GM10847 (cell line): Measurements from ENCODE around the gene BRSK1.

Experiments
- POLR2A ChIP-seq: IDR thresholded peaks from 2 replicates; pipeline ENCODE4 v1.6.1; 2011; ENCODE audit not compliant: insufficient read length; ENCODE audit errors: extremely low read depth

Gene BRSK1

DNA sequence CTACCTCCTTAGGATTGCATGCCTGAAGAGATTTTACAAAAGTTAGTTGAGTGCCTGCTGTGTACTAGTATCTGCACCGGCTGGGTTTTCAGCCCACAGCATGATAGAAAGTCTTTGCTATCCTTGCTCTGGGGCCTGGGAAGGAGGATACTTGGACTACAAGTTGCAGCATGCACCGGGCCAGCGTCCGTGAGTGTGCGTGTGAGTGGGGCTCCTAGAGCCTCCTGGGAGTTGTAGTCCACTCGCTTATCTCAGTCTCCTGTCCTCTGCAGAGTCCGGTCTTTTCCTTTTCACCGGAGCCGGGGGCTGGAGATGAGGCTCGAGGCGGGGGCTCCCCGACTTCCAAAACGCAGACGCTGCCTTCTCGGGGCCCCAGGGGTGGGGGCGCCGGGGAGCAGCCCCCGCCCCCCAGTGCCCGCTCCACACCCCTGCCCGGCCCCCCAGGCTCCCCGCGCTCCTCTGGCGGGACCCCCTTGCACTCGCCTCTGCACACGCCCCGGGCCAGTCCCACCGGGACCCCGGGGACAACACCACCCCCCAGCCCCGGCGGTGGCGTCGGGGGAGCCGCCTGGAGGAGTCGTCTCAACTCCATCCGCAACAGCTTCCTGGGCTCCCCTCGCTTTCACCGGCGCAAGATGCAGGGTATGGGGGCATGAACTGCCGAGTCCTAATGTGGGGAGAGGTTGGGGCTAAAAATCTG, 20.6 kb downstream of the BRSK1 start:
- no peak for TF ChIP-seq POLR2A

DNA sequence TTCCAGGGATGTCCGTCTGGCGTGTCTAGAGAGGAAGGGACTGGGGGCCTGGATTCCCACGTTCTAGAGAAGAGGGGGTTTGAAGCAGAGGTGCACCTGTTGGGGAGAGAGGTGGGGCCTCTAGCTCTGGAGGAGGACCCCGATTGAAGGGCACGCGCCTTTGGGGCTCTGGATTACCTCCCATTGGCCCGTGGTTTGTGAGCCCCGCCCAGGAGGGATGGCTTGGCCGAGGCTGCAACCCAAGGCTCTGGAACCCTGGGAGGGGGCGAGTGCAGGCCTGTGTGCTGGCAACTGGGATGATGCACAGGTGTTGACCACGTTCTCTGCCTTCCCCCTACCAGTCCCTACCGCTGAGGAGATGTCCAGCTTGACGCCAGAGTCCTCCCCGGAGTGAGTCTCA, 21.2 kb downstream of the BRSK1 start:
- no peak for TF ChIP-seq POLR2A

DNA sequence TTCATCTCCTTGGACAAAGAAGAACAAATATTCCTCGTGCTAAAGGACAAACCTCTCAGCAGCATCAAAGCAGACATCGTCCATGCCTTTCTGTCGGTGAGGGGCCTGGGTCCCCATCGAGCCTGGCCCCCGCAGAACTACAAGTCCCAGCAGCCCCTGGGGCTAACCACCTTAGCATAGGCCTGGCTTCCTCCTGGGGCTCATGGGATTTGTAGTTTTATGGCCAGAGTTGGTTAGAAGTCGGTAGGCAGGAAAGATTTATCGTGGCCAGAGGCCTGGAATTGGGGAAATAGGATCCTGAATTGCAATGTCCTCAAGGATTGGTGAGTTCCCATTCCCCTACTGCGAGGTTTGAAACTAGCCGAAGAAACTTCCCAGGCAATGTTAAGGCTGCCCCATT, 21.7 kb downstream of the BRSK1 start:
- no peak for TF ChIP-seq POLR2A

DNA sequence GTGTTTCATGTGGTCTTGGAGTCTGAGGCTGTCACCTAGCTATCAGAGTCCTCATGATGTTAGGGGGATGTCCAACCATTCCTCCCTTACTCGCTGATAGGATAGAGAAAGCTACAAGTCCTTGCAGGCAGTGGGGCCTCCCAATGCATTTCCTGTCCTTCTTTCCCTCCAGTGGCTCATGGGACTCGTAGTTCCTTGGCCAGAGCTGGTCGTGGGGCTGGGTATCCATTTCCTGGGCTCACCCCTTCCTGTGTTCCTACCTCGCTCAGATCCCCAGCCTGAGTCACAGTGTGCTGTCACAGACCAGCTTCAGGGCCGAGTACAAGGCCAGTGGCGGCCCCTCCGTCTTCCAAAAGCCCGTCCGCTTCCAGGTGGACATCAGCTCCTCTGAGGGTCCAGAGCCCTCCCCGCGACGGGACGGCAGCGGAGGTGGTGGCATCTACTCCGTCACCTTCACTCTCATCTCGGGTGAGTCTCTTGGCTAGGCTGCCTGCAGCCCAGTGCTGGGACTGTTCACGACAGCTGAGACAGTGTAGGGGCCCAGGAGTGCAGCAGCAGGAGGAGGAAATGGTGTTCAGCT, 22.3 kb downstream of the BRSK1 start:
- TF ChIP-seq POLR2A: no peak

DNA sequence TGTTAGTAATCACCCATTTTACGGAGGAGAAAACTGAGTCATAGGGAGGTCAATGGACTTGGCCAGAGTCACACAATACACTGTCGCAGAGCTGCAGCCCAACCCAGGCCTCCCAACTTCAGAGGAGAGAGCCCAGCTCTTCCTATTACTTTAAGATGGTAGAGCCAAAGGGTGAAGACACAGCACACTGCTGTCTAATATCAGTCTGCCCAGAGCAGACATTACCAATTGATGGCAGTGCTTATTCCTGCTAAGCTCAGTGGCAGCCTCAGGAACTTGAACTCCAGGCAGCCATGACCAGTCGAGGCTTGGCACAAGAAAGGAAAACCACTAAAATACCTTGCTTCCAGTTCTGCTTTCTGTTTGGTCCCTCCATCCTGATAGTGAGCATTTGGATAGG, 22.9 kb downstream of the BRSK1 start:
- no peak for TF ChIP-seq POLR2A

DNA sequence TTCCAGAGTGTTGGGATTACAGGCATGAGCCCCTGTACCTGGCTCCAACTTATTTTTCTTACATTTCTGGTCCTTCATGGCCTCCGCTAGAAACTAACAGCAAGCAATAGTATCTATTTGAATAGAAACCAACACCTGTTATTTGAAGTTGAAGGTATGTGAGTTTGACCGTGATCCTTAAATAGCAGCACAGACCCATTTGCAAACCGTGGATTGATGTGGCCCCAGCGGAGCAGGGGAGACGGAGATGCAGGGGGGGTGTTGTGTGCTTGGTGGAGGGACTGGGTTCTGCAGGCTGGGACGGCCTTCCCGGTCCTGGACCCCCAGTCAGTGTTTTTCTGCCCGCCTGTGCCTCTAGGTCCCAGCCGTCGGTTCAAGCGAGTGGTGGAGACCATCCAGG, 24.5 kb downstream of the BRSK1 start:
- no peak for TF ChIP-seq POLR2A

DNA sequence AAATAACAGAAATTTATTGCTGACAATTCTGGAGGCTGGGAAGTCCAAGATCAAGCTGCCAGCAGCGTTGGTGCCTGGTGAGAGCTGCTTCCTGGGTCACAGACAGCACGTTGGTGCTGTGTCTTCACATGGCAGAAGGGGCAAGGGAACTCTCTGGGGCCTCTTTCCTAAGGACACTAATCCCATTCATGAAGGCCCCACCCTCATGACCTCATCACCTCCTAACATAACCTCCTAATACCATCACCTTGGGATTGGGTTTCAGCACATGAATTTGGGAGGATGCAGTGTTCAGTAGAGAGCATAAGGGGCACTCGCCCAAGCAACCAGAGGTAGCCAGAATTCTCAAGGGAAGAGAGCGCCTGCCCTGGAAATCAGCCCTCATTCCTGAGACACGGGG, 25.7 kb downstream of the BRSK1 start:
- no peak for TF ChIP-seq POLR2A

DNA sequence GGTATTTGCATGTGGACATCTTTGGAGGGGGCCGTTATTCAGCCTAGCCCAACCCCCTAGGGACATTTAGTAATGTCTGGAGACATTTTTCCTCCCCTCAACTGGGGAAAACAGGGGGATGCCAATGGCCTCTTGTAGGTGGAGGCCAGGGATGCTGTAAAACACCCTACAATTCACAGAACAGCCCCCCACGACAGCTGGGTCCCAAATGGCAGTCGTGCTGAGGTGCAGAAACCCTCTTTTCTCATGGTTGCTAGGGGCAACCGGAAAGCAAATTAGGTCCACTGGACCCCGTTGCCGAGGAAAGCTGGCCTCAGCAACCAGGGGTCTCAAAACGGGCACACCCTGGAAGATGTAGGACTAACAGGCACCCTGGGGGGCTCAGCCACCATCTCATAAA, 26.7 kb downstream of the BRSK1 start:
- TF ChIP-seq POLR2A: no peak

DNA sequence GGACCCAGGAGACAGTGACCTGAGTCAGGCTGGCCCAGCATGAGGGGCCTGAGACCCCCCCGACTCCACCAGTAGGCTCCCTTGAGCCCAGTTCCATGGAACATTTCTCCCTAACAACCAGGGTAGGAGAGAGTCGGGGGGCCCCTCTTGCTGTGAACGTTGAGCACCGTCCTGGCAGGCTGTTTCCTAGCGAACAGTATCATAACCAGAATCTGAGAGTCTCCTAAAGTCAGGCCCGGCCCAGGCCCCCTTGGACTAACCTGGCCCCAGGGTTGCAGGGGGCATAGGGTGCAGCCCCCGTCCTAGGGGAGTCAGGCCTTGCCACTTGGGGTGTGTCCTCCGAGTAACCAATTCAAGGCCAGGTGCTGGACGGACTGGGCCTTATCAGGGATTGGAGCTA, 27.6 kb downstream of the BRSK1 start:
- TF ChIP-seq POLR2A: no peak

DNA sequence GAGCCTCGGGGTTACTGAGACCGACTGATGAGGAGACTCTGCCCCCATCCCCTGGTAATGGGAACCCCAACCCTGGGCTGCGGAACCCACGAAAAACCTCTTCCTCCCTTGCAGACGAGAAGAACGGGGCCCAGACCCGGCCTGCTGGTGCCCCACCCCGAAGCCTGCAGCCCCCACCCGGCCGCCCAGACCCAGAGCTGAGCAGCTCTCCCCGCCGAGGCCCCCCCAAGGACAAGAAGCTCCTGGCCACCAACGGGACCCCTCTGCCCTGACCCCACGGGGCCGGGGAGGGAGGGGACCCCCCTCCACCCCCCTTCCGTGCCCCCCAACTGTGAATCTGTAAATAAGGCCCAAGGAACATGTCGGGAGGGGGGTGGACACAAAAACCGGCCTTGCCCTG, 28.0 kb downstream of the BRSK1 start:
- TF ChIP-seq POLR2A: no peak

DNA sequence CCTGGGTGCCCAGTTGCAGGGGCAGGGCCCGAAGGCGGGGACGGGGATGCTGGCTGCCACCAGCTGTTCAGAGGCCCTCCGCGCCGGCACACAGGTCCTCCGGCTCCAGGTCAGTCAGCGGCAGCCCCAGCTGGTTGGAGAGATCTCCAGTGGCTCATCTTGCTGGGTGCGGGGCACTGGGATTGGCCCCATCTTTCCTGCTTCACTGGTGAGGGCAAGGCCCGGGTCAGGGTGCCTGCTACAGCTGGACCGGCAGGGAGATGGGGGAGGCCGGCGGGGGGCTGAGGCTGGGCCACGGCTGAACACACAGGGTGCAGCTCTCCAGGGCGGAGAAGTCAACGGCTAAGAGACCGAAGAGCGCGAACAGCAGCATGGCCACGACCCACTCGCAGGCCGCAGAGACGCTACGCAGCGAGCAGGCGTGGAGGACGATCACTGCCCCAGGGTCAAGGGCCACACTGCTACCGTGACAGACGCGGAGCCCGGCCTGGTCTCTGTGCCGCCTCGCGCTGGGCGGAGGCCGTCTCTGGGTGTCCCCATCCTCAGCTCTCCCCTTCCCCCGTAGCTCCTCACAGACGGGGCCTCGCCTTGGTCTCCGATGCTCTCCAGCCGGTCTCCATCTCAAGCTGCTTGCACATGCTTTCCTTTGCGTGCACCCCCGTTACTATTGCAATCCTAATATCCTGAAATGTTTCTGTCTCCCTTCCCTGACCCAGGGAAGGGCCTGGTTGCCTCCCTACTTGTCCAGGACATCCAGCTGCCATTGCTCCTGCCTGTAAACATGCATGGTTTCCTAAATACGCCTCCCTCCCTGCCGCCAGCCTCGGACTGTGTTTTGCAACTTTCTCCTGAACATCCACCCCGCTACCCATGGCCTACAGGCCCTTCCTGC, 29.1 kb downstream of the BRSK1 start:
- no peak for TF ChIP-seq POLR2A

DNA sequence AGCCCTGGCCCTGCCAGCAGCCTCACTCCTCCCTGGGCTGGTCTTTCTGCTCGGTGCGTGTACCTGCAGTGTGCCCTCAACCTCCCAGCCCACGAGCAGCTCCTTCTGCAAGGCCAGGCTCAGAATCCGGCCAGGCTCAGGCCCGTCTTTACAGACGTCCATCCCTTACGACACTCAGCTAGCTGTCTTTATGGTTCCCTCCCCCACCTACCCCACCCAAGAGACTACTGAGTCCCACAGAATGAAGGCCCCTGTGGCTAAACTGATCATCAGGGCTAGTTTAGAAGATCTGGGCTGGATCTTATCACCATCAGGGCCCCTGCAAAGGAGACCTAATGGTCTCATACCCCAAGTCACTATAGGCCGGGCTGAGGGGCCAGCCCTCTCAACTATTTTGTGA, 30.6 kb downstream of the BRSK1 start:
- TF ChIP-seq POLR2A: no peak

DNA sequence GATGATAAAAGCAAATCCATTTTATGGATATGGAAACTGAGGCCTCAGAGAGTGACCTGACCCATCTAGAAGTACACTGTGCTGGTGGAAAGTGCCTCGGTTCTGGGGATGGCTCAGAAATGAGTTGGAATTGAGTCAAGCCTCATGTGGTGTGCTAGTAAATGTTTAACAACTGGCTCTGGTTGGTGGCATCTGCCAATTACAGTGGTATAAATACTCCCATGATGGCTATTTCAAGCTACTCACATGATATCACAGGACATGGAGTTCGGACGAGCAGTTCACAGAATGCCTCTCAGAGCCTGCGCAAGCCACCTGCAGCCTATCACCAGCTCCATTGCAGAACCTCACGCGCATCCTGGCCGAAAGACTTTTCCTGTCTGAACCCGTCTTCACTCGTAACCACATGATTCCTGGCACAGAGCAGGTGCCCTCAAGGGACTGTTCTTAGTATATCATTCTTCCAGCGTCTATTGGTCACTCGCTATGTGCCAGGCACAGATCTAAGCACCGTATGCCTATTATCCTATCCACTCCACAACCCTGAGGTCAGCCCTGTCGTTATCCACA, 32.2 kb downstream of the BRSK1 start:
- no peak for TF ChIP-seq POLR2A

DNA sequence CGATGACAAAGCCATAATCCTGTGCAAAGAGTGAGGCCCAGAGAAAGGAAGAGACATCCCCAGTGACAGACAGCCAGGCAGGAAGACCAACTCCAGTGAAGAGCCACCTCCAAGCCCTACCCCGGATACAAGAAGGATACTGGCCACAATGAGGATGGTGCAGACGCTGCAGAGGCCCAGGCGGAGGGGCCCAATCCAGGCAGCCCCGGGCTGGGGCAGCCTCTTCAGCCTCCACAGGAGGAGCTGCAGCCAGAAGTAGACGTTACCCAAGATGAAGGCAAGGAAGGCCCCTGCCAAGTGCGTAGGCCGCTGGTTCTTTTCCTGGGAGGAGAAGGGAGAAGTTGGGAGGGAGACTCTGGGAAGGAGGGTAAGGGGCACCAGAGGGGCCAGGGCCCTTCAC, 32.8 kb downstream of the BRSK1 start:
- TF ChIP-seq POLR2A: no peak

DNA sequence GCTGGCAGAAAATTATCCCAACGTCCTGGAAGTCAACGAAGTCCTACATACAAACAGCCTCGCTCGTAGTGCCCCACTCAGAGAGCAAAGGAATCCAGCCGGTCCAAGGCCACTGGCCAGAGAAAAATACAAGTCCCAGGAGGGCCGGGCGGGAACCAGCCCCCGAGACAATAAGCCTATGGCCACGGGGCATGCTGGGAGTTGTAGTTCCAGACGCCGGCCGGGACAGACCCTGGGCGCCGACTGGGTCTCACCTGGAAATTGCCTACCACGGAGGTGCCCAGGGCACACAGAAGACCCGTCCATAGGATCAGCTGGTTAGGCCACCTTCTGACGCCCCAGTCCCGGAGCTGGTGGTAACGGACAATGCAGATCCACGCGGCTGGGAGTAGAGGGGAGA, 36.0 kb downstream of the BRSK1 start:
- no peak for TF ChIP-seq POLR2A
